ENCODE results near the gene WWOX.

The WWOX gene

DNA sequence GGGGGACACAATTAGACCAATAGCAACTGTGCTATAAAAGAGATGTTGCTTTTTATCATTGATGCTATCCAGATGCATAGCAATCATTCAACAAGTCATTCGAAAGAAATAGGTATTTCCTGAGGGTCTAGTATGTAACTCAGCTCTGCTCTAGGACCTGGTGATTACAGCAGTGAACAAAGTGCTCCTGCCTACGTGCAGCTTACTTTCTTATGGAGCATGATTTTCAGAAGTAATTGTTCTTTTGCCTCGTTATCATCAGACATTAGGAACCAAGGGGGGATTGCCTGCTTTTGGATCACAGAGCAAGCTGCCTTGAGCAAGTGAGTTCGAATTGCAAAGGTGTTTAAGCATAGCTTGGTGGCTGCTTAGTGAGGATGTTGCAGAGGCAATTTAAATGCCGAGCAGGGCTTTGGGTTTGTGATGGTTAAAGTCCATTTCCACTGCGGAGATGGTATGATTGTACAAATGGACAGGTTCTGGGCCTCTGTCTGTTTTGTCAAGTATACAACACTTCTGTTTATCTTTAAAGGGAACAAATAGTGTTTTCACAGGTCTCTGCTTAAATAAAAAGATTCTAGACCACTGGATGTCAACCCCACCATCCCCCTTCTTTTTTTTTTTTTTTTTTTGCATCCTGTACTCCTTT is 41.5 kb downstream of the WWOX start:
- no peak for DNase-seq (ENCODE audit: low read depth in 2 of 2, low spot score in 1 of 2)

DNA sequence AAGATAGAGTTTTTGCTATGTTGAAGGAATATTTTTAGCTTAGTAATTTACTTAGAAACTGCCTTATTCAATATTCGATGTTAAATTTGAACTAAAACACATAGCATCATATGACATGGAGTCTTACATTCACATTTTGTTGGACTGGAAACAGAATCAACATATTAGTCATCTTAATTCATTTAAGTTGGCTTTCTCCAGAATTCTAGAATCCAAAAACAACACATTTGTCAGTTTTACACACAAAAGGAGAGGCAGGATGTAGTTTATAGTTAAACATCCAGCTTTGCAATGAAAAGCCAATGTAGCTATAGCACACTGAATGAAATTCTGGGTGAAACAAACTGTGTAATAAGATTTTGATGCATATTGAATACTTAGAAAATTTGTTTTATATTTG is 43.3 kb downstream of the WWOX start:
- no peak for DNase-seq (ENCODE audit: low read depth in 2 of 2, low spot score in 1 of 2)

DNA sequence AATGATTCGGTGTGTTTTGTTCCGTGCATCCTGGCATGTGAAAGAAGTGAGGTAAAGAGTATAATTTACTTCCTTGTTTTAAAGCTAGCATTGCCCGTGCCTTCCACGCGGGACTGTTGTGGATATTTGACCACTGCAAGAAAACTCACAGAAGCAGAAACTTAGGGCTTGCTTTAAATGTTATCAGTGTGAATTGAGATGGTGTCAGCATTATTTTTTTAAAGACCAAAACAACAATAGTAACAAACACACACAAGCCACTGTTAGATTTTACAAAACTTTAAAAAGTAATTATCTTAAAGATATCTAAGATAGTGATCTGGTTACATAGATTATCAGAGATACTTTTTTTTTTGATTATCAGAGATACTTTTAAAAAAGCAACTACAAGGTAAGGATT is 47.4 kb downstream of the WWOX start:
- no peak for DNase-seq (ENCODE audit: low read depth in 2 of 2, low spot score in 1 of 2)

DNA sequence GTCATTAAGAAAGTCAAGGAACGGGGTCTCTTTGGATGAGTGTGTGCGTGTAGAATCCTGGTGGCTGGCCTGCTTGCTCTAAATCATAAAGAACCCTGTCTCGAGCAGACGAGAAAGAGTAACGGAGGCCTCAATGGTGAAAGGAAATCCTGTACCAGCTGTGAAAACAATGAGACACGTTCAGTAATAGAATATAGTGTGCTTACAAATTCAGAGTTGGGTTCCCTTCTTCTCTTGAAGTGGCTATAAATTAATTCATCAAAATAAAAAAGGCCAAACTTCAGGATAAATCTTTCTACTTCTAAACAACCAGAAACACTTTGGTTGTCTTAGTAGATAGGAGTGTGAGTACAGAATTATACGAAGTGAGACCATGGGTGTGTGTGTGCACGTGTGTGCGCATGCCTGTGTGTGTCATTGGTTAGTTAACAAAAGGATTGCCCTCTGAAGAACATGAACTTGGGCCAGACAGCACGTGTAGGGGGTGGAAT is 48.5 kb downstream of the WWOX start:
- no peak for DNase-seq (ENCODE audit: low read depth in 2 of 2, low spot score in 1 of 2)

DNA sequence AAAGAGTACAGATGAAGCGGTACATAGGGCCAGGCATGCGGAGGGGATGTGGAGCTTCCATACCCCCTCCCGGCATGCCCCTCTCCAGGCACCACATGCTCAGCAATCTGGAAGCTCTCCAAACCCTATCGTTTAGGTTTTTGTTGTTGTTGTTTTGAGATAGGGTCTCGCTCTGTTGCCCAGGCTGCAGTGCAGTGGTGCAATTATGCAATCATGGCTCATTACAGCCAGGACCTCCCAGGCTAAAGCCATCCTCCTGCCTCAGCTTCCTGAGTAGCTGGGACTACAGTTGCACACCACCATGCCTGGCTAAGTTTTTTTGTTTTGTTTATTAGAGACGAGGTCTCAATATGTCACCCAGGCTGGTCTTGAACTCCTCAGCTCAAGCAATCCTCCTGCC is 50.8 kb downstream of the WWOX start:
- no peak for DNase-seq (ENCODE audit: low read depth in 2 of 2, low spot score in 1 of 2)

DNA sequence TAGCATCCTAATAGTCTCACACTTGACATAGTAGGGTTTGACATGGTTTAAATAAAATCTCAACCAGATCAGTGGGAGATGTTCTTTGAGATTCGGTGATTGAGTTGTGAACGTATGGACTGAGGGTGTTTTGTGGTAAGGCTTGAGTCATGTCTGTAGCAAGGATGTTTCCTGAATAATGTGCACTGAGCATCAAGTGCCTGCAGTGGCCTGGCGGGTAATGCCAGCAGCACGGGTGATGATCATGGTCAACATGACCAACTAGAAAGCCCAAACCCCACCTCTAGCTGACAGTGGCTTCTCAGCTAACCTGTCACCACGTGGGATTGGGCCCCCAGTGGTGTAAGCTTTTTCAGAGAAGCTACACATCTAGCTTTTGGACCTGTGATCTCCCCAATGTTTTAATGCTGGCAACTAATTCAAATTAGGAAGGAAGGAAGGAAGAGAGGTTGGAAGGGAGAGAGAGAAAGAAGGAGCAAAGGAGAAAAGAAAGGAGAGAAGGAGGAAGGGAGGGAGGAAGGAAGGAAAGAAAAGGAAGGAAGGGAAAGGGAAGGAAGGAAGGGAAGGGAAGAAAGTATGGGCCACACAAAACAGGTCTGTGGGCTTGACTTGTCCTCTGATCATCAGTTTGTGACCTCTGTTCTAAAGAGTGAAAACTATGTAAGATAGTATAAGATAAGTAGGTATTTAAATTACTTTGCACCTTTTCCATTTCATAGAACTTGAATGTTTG is 55.4 kb downstream of the WWOX start:
- DNase-seq (ENCODE audit: low read depth in 2 of 2, low spot score in 1 of 2): no peak

DNA sequence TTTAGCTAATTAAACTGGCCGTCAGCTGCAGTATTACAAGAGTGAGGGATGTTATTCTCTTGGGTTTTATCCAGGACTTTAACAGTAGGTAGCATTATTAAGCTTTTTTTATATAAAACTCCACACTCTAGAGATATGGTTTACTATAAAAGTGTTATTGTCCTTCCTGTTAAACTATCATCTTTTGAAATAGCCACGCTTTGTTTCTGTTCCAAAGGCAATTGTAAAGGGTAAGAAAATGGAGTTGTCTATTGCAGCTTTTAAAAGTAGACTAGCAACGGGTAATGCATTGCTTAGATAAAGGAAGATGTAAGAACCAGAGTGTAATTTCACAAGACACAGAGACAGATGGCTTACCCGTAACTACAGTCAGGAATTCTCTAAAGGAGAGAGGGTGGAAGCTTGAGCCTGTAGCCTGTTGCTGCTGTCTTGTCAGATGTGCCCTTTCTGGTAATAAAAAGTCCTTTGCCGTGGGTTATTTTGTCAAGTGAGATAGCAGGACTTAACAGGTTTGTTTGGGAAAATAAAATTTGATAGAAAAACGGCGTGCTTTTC is 56.4 kb downstream of the WWOX start:
- DNase-seq (ENCODE audit: low read depth in 2 of 2, low spot score in 1 of 2): no peak

DNA sequence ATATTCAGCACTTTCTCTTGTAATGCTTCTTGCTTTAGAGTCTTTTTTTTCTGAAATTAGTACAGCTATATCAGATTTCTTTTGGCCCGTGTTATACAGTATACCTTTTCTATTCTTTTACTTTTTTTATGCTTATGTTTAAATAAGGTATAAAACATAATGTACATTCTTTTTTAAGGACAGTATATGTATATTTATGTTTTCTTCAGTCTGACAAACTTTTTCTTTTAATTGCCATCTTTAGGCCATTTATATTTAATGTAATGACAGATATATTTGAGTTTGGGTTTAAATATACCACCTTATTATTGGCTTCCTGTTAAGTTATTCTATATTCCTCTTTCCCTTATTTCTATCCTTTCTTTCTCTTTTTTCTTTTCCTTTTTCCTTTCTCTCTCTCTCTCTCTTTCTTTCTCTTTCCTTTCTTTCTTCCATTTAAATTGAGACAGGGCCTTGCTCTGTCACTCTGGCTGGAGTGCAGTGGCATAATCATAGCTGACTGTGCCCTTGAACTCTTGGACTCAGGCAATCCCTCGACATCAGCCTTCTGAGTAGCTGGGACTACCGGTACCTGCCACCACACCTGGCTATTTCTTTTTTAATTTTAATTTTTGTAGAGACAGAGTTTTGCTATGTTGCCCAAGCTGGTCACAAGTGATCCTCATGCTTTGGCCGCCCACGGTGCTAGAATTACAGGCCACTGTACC is 61.7 kb downstream of the WWOX start:
- DNase-seq (ENCODE audit: low read depth in 2 of 2, low spot score in 1 of 2): no peak

DNA sequence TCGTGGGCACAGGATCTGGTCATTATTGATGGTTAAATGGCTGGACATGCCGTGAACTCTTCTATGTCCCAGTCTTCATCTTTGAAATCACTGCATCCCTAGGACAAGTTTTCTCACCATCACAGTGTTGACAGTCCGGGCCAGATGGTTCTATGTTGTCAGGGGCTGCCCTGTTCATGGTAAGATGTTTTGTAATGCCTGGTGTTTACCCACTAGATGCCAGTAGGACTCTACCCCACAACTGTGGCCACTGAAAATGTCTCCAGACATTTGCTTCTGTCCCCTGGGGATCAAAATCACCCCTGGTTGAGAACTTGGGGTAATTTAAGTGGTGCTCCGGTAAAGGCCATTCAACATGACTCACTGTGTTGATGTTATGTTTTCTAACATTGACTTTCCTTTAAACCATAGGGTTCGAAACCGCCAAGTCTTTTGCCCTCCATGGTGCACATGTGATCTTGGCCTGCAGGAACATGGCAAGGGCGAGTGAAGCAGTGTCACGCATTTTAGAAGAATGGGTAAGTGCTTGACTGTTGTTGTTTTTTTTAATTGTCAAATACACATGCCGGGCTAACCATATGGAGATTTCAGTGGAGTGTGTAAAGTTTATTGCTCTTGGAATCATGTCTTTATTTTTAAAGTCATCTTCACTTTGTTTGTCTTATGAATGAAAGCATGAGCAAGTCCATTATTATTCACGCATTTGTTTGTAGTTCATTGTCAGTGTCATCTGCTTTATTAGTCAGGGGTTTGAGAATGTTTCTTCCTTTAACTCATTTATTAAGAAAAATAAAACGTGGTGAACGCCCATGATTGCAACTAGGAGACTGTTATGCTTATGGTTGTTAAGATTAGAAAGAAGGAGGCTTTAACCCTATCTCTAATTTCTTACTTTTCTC is 64.6 kb downstream of the WWOX start:
- DNase-seq (ENCODE audit: low read depth in 2 of 2, low spot score in 1 of 2): no peak

DNA sequence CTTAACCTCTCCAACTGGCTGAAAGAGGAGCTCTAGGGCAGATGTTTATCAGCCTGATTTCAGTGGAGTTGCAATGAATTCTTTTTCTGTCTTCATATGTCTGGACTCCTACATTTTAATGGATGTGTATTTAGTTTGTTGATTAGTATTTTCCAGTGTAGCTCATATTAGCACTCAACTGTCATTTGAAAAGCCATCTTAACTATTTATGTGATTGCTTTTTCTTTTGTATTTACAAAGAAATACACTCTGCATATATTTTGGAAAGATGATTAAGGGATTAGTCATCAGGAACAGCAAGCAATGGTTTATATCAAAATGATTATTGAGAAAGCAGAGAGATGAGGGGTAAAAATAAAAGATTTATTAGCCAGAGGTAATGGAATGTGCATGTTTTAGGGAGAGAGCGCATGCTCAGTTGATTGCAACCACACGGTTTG is 71.1 kb downstream of the WWOX start:
- DNase-seq (ENCODE audit: low read depth in 2 of 2, low spot score in 1 of 2): no peak

DNA sequence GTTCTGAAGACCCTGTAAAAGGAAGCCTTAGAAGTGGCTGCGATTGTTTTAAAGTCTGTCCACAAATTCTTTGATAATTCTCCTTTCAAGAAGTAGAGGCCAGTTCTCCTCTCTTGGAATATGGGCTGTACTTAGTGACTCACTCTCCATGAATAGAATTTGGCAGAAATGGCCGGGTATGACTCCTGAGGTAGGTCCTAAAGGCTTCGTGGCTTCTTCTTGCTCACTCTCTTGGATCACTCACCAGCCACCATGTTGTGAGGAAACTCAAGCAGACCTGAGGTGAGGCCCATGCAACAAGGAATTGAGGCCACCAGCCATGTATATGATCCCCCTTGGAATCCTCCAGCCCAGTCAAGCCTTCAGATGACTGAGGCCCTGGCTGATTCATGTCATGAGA is 75.8 kb downstream of the WWOX start:
- DNase-seq (ENCODE audit: low read depth in 2 of 2, low spot score in 1 of 2): no peak

DNA sequence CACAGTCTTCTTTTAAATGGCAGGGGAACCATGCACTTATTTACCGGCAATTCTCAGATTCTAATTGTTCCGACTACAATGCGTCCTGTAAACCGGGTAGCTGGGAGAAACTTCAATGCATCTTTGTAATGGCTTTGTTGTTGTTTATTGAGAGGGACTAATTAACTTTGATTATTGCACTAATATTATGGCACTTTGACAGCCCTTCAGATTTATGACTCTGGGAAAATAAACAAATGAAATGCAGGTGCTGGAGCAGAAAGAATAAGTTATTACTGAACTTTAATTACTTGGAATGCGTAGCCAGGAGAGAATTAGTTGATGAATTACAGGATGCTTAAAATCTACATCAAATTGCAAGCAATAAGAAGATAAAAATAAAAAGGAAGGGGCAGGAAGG is 77.0 kb downstream of the WWOX start:
- DNase-seq (ENCODE audit: low read depth in 2 of 2, low spot score in 1 of 2): no peak

DNA sequence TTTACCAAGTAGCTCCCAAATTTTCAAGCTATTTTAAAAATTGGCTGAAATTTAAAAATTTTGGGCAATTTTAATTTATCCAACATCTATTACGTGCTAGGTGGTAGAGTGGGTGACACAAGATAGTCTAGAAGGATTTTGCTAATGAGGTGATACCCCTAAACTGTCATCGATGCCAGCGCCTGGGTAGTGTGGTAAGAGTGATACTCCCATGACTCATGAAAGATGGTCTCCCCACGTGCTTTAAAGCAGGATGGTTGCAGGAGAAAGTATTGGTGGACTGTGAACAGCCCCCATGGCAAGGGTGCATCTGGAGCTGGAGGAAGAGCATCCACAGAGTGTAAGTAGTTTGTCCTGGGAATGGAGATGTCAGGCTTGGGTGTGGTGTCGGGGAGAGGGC is 77.8 kb downstream of the WWOX start:
- DNase-seq (ENCODE audit: low read depth in 2 of 2, low spot score in 1 of 2): no peak

DNA sequence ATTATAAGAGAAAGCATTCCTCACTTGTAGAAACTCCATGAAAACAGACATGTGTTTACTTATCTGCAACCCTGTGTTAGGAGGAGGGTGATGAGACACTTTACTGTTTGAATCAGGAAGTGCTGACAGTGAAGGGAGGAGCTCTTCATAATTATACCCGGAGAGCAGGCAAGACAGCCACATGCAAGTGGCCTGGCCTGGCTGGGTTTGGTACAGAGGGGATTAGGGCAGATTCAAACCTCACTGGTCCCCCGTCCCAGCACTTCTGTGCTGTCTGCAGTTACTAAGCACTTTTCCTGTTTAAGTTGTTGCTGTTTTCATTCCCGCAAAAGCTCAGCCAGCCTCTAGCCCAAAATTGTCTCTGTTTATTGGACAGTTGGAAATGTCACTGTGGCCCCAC is 78.5 kb downstream of the WWOX start:
- DNase-seq (ENCODE audit: low read depth in 2 of 2, low spot score in 1 of 2): no peak

DNA sequence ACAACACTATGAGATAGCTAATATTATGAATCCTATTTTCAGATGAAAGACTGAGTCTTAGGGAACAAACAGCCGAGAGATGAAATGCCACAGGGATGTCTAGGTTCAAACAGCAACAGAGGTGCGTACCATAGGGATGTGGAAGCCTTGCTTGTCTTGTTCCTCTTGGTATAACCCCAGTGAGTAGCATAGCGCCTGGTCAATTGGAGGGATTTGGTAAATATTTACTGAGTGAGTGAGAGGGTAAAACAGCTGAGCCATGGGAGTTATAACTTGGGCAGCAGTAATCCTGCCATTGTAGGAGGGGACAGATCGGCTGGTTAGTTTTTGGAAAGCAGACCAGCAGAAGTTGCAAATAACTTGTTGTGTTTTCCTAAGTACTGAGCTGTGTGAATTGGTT is 80.2 kb downstream of the WWOX start:
- DNase-seq (ENCODE audit: low read depth in 2 of 2, low spot score in 1 of 2): no peak

DNA sequence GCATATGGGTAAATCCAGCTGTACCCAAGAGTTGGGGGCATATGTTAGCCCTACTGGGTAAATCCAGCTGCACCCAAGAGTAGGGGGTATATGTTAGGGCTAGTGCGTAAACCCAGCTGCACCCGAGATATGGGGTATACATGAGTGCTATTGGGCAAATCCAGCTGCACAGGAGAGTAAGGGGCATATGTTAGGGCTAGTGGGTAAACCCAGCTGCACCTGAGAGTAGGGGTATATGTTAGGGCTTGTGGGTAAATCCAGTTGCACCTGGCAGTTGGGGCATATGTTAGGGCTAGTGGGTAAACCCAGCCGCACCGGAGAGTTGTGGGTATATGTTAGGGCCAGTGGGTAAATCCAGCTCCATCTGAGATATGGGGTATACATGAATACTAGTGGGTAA is 80.9 kb downstream of the WWOX start:
- no peak for DNase-seq (ENCODE audit: low read depth in 2 of 2, low spot score in 1 of 2)

DNA sequence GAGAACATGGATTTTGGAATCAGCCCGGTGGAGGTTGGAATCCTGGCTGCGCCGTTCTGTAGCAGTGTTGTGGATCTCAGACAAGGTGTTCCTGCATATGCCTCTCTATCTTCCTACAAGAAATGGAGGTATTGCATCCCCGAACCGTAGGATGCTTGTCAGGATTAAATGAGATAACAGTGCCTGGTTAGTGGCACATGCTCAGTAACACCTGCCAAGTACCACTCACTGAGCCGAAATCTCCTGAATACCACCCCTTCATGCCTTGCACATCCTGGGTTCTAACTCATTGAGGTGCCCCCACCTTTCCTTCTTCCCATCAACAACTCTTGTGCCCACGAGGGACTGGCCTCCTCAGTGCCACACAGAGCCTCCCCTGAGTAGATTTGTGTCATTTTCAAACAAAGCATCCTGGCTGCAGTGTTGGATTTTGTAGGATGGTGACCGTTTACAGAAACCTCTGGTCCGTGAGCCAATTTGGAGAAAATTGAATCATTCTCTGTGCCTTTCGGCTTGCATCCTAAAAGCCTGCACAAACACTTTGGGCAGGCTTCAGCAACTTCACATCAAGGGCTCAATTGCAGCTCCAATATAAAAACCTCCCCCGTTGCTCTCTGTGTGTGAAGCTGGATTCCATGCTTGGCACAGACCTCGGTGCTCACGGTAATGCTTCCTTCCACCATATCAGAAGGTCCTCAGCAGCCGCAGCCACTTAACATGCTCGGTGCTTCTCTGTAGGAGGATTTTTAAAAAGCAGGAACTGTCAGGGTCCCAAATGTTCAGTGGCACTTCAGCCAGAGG is 84.2 kb downstream of the WWOX start:
- no peak for DNase-seq (ENCODE audit: low read depth in 2 of 2, low spot score in 1 of 2)

DNA sequence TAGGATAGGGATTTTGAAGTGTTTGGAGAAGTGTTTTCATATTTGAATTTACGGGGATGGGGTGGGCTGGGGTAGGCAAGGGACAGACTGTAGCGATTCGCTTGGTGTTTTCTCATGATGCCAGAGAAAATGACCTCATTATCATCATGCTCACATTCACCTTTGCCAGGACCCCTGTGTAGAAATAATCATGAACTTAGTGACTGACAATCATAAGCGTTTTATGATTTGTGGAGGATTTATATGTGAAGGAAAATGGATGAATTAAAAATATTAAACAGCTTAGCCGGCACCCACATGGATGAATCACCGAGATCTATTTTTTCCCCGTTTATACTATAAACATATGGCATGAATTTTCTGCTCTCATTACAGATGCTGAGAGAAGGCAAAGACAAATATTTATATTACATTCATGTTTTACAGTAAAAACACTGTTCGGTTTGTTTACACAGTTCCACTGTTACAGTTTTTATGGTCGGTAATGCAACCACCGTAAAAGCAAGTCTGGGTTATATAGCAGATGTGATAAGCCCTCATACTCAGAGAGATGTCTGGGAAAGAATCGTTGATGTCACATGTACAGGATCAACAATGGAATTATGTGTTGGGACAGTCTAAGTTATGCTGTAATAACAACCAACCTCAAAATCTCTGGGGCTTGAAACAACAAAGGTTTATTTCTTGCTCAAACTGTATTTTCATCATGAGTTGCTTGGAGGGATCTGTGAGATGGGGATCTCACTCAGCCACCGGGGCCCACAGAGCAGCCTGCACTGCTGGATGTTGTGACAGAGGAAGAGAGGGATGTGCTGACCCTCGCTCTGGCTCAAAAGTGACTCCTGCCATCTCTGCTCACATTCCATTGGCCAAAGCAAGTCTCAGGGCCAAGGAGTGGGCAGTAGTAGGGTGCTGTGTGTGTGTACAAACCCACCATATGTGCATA is 85.1 kb downstream of the WWOX start:
- DNase-seq (ENCODE audit: low read depth in 2 of 2, low spot score in 1 of 2): no peak

DNA sequence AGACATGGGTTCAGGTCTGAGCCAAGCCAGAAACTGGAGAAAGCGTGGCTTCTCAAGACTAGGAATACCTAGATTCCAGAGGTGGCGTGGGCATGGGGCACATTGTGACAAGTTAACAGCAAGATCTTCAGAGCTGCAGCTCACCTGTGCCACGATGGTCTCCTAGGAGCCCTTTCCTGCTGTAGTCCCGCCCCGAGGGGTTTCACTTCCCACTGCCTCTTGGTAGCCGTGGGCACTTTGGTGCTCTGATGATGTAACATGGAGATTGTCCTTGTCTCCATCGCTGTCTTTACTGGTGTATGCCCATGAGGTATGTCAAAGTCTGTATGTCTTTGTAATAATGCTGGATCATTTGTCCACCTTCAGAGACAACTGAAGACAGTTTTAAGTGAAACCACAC is 89.7 kb downstream of the WWOX start:
- DNase-seq (ENCODE audit: low read depth in 2 of 2, low spot score in 1 of 2): no peak
